Measurements from ENCODE around the gene VPREB3. TPM values are rescaled to one million over a fixed set of nuclear protein-coding genes. Genes with fewer than 3 reads are reported as not detected.

The VPREB3 gene, protein sequence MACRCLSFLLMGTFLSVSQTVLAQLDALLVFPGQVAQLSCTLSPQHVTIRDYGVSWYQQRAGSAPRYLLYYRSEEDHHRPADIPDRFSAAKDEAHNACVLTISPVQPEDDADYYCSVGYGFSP
- not detected for total RNA-seq
- 0.96 TPM for polyA plus RNA-seq (2013, experiment 1 of 2)
- polyA plus RNA-seq (2013, experiment 2 of 2) = 1.1 TPM
- 0 to 0.51 (median 0) reads per million in 172 experiments for total RNA-seq

DNA sequence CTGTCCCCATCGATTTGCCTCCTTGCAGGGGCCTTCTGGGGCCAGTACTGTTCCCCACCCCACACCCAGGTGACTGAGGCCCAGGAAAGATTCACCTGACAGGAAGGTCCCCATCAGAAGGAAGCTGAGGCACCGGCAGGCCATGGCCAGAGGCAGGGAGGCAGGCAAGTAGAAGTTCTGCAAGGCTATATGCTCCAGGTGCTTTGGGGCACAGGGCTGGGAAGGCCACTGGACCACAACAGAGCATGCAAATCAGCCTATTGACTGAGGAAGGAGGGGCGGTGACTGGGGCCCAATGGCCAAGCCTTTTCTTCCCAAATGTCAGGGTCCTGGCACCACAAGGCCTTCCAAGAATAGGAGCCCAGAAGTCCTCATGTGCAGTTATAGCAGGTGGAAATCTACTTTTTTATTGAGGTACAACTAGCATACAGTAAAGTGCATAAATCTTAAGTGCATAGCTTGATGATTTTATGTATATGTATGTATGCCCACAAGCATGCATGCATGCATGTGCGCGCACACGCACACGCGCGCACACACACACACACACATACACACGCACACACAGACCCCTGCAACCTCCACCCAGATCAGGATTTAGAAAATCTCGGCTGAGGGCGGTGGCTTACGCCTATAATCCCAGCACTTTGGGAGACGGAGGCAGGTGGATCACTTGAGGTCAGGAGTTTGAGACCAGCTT lies at the start of gene VPREB3:
Gene VPREB3, minus strand, starts transcription at position 206 of the 700 bp plus-strand sequence. Its CDS starts 62 bp downstream, at position 144.
- intact Hi-C loops (cut with DNase I, micrococcal nuclease) = no loop called here
- Mint-ChIP-seq H3K9me3 (no peaks in the 10 kb centered on the region), H3K36me3 (ENCODE audit: low read depth) (no peaks in the 10 kb centered on the region), H3K4me3 (peak within 1 kb of the TSS; percentile 65), H3K27me3 (no peaks in the 10 kb centered on the region), H3K4me1 (ENCODE audit: low read depth) (peaks cover 12% of the 10 kb centered on the region), H3K27ac (no peak within 1 kb of the TSS)
- TF ChIP-seq, protein P1, sequence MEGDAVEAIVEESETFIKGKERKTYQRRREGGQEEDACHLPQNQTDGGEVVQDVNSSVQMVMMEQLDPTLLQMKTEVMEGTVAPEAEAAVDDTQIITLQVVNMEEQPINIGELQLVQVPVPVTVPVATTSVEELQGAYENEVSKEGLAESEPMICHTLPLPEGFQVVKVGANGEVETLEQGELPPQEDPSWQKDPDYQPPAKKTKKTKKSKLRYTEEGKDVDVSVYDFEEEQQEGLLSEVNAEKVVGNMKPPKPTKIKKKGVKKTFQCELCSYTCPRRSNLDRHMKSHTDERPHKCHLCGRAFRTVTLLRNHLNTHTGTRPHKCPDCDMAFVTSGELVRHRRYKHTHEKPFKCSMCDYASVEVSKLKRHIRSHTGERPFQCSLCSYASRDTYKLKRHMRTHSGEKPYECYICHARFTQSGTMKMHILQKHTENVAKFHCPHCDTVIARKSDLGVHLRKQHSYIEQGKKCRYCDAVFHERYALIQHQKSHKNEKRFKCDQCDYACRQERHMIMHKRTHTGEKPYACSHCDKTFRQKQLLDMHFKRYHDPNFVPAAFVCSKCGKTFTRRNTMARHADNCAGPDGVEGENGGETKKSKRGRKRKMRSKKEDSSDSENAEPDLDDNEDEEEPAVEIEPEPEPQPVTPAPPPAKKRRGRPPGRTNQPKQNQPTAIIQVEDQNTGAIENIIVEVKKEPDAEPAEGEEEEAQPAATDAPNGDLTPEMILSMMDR (IDR thresholded peaks at IDR 0.05) = no peak
- ATAC-seq (ENCODE audit: poor library complexity) (no peak), DNase-seq (no peak)
- no peaks in the 10 kb centered on the region for H3K36me3 ChIP-seq (ENCODE audit: insufficient read depth, low read length)
- no peak within 1 kb of the TSS for H3K4me3 ChIP-seq (ENCODE audit: low read length)
- ChIA-PET CTCF (interaction anchor here (1.0 kb wide), 1 partner anchor 11 kb away, joined by 3 read pairs; no protein-coding TSS in a partner anchor), POLR2A (interaction anchor here (0.9 to 1.1 kb wide), 2 partner anchors 103 kb away, joined by 3 to 4 read pairs; partner anchors contain the start of gene SLC2A11)
- no peaks in the 10 kb centered on the region for H3K9me3 ChIP-seq (ENCODE audit: control insufficient read depth in 1 of 2, insufficient read depth in 1 of 2, low read length in 2 of 2)
- no peaks in the 10 kb centered on the region for H3K27me3 ChIP-seq (ENCODE audit: control insufficient read depth in 1 of 2, insufficient read depth in 2 of 2, low read length in 2 of 2)
- H3K4me1 ChIP-seq (ENCODE audit: insufficient read depth, low read length) = peaks cover 17% of the 10 kb centered on the region
- H3K27ac ChIP-seq (ENCODE audit: low read depth in 1 of 2, low read length in 2 of 2) = no peak within 1 kb of the TSS

DNA sequence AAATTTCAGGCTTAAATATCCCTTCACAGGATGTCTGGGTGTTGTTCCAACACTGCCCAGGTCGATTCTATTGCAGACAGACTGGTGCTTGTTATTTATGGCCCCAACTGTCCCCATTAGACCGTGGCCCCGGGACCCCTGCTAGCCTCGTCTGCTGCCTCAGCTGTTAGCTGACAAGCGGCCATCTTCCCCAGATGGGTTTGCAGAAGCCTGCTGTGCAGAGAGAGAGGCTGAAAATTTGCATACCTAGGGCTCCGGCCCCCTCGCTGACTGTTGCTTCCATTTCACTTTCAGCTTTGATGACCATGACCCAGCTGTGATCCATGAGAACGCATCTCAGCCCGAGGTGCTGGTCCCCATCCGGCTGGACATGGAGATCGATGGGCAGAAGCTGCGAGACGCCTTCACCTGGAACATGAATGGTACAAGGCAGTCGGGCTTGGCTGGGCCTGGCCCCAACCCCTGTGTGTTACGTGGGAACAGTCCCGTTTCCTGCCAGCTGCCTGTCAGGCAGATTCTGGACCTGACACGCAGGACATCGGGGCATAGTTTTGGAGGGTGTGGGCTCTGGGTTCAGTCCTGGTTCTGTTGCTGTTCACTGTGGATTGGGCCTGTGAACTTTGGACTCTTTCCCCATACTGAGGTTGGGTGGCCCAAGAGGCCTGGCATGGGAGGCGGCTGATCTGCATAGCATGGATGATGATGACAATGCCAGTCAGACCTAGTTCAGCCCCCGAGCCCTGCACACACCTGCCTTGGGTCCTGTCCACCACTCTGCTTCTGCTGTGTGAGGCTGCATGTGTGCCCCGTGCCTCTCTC lies 49.0 kb upstream of the VPREB3 start:
- TF ChIP-seq, protein P1 (IDR thresholded peaks at IDR 0.05) = no peak
- Histone ChIP-seq H3K4me1 (ENCODE audit: insufficient read depth, low read length) (no peaks in the 10 kb centered on the region), H3K27ac (ENCODE audit: low read depth in 1 of 2, low read length in 2 of 2) (no peak overlapping the region), H3K9me3 (ENCODE audit: control insufficient read depth in 1 of 2, insufficient read depth in 1 of 2, low read length in 2 of 2) (no peaks in the 10 kb centered on the region), H3K36me3 (ENCODE audit: insufficient read depth, low read length) (peaks cover 68% of the 10 kb centered on the region), H3K4me3 (ENCODE audit: low read length) (no peak overlapping the region), H3K27me3 (ENCODE audit: control insufficient read depth in 1 of 2, insufficient read depth in 2 of 2, low read length in 2 of 2) (no peaks in the 10 kb centered on the region)
- CTCF ChIA-PET = no interaction called here
- DNase-seq (no peak), ATAC-seq (ENCODE audit: poor library complexity) (no peak)
- no peaks in the 10 kb centered on the region for H3K27me3 Mint-ChIP-seq
- H3K27ac Mint-ChIP-seq = no peak overlapping the region
- intact Hi-C loops (cut with DNase I, micrococcal nuclease) = no loop called here
- no peaks in the 10 kb centered on the region for H3K9me3 Mint-ChIP-seq
- H3K4me3 Mint-ChIP-seq = no peak overlapping the region
- no peaks in the 10 kb centered on the region for H3K4me1 Mint-ChIP-seq (ENCODE audit: low read depth)
- peaks cover 87% of the 10 kb centered on the region for H3K36me3 Mint-ChIP-seq (ENCODE audit: low read depth)
- POLR2A ChIA-PET = no interaction called here

DNA sequence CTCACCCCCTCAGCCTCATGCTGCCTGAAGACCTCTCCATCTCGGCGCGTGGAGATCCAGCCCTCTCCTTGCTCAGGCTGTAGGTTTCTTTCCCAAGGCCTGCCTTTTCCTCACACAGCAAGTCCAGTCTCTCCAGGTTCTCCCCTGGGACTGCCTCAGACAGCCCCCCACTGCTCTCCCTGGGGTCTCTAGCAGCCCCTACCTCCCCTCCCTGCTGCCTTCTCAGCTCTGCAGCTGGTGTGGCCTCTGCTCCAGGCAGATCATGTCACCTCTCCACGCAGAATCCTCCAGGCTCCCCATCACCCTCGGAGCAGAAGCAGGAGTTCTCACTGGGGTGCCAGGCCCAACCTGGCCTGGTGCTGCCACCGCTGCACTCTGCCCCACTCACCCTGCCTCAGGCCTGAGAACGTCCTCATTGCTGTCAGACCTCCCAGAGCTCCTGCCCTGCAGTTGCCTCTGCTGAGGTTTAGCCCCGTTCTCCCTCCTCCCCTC lies 47.7 kb upstream of the VPREB3 start:
- Mint-ChIP-seq H3K36me3 (ENCODE audit: low read depth) (peaks cover 84% of the 10 kb centered on the region), H3K4me3 (no peak overlapping the region), H3K27ac (no peak overlapping the region), H3K4me1 (ENCODE audit: low read depth) (no peaks in the 10 kb centered on the region), H3K27me3 (no peaks in the 10 kb centered on the region), H3K9me3 (no peaks in the 10 kb centered on the region)
- no peak for DNase-seq
- ATAC-seq (ENCODE audit: poor library complexity) = no peak
- Histone ChIP-seq H3K4me3 (ENCODE audit: low read length) (no peak overlapping the region), H3K4me1 (ENCODE audit: insufficient read depth, low read length) (no peaks in the 10 kb centered on the region), H3K36me3 (ENCODE audit: insufficient read depth, low read length) (peaks cover 71% of the 10 kb centered on the region), H3K27ac (ENCODE audit: low read depth in 1 of 2, low read length in 2 of 2) (no peak overlapping the region), H3K9me3 (ENCODE audit: control insufficient read depth in 1 of 2, insufficient read depth in 1 of 2, low read length in 2 of 2) (no peaks in the 10 kb centered on the region), H3K27me3 (ENCODE audit: control insufficient read depth in 1 of 2, insufficient read depth in 2 of 2, low read length in 2 of 2) (no peaks in the 10 kb centered on the region)
- ChIA-PET CTCF (no interaction called here), POLR2A (interaction anchor here (1.1 to 1.2 kb wide), 2 partner anchors 10 to 27 kb away, joined by 3 read pairs; no protein-coding TSS in a partner anchor)
- TF ChIP-seq, protein P1 (IDR thresholded peaks at IDR 0.05) = no peak
- intact Hi-C loops (cut with DNase I, micrococcal nuclease) = no loop called here
